Thymus (tissue), 11 donors: ENCODE measurements around the gene LHPP. TPM values are rescaled to one million over a fixed set of nuclear protein-coding genes. Genes with fewer than 3 reads are reported as not detected.
"Not testable (repeated sequence)": the region's sequence is repeated elsewhere in the genome, so short reads cannot be mapped to it uniquely, and the experiment has no call there.

Experiments
- DNase-seq, 9 donors: peaks; one replicate each; pipeline ENCODE4 v3.0.0-alpha.2; 2013; ENCODE audit warnings: low spot score in 9 of 9, low read depth in 6 of 9, missing footprints in 1 of 9
- H3K27ac ChIP-seq, 2 donors: one replicate each; pipeline ENCODE4 v1.5.1; 2013; ENCODE audit warnings: control low read depth in 1 of 2, low read depth in 1 of 2, low read length in 1 of 2, mild to moderate bottlenecking in 1 of 2, moderate library complexity in 1 of 2
- H3K27me3 ChIP-seq, 2 donors: one replicate each; pipeline ENCODE4 v1.5.1; 2013; ENCODE audit warnings: low read length in 1 of 2; ENCODE audit not compliant: control insufficient read depth in 2 of 2, insufficient read depth in 1 of 2
- H3K36me3 ChIP-seq, 2 donors: one replicate each; pipeline ENCODE4 v1.5.1; 2013; ENCODE audit warnings: low read length in 1 of 2, mild to moderate bottlenecking in 1 of 2, moderate library complexity in 1 of 2; ENCODE audit not compliant: control insufficient read depth in 2 of 2, insufficient read depth in 2 of 2
- H3K4me1 ChIP-seq, 2 donors: one replicate each; pipeline ENCODE4 v1.5.1; 2013; ENCODE audit warnings: low read length in 2 of 2; ENCODE audit not compliant: control insufficient read depth in 2 of 2, insufficient read depth in 2 of 2
- H3K4me3 ChIP-seq, 2 donors: one replicate each; pipeline ENCODE4 v1.5.1; 2013; ENCODE audit warnings: low read length in 2 of 2, control low read depth in 1 of 2, mild to moderate bottlenecking in 1 of 2
- H3K9me3 ChIP-seq, 2 donors: one replicate each; pipeline ENCODE4 v1.5.1; 2013; ENCODE audit warnings: low read length in 1 of 2, mild to moderate bottlenecking in 1 of 2; ENCODE audit not compliant: control insufficient read depth in 2 of 2, insufficient read depth in 1 of 2
- WGBS: extraction: QIAGEN DNeasy Blood & Tissue Kit; methylation state at CpG from one replicate; pipeline ENCODE4 v1.1.7; 2013; 5-methylcytosine and 5-hydroxymethylcytosine counted together
- polyA plus RNA-seq: library from polyadenylated mRNA; stranded (reverse); fragments of 200-250 nt; gene quantifications from one replicate; pipeline ENCODE4 v1.2.3, GENCODE V29; 2013
- total RNA-seq: library from RNA; stranded (reverse); fragments of 120-200 nt; gene quantifications from one replicate; pipeline ENCODE4 v1.2.4, GENCODE V29; 2013
- donor health status: healthy.

The LHPP gene
- total and polyA plus RNA-seq, 2 donors, result 6.3 to 13.5 TPM

- H3K27ac ChIP-seq, result peak overlapping the region in 1 of 2 donors; percentile 11
- 63% methylated on average over 15 of the region's 15 CpGs for WGBS
- H3K4me1 ChIP-seq, result peaks cover 36 to 61% of the 10 kb centered on the region in 2 donors
- DNase-seq, result peak in 1 of 9 donors; percentile 41
- H3K9me3 ChIP-seq, result no peaks in the 10 kb centered on the region
- no peak overlapping the region for H3K4me3 ChIP-seq
- no peaks in the 10 kb centered on the region for H3K27me3 ChIP-seq
- no peaks in the 10 kb centered on the region for H3K36me3 ChIP-seq
Measured at GRCh38 chr10:124546957-124547646, 85.5 kb downstream of the LHPP start.

- no peaks in the 10 kb centered on the region for H3K9me3 ChIP-seq
- H3K36me3 ChIP-seq, result no peaks in the 10 kb centered on the region
- no peak overlapping the region for H3K4me3 ChIP-seq
- no peaks in the 10 kb centered on the region for H3K27me3 ChIP-seq
- H3K27ac ChIP-seq, result no peak overlapping the region
- peaks cover 36 to 60% of the 10 kb centered on the region in 2 donors for H3K4me1 ChIP-seq
- no peak for DNase-seq
- 90% methylated on average over 13 of the region's 13 CpGs for WGBS
Measured at GRCh38 chr10:124547647-124548168, 86.1 kb downstream of the LHPP start.

GRCh38 chr10:124549171-124549570 lies 87.5 kb downstream of the LHPP start:
- 97% methylated on average over 3 of the region's 3 CpGs for WGBS
- not testable (repeated sequence) for H3K9me3 ChIP-seq, H3K36me3 ChIP-seq, H3K27ac ChIP-seq, DNase-seq, H3K27me3 ChIP-seq, H3K4me3 ChIP-seq
- peaks cover 33 to 58% of the 10 kb centered on the region in 2 donors for H3K4me1 ChIP-seq

- Histone ChIP-seq H3K4me3 (no peak overlapping the region), H3K36me3 (no peaks in the 10 kb centered on the region), H3K9me3 (no peaks in the 10 kb centered on the region), H3K4me1 (peaks cover 21 to 46% of the 10 kb centered on the region in 2 donors), H3K27me3 (no peaks in the 10 kb centered on the region), H3K27ac (no peak overlapping the region)
- WGBS, result 92% methylated on average over 26 of the region's 26 CpGs
- DNase-seq, result no peak
Measured at GRCh38 chr10:124550293-124551034, 88.8 kb downstream of the LHPP start.

GRCh38 chr10:124551097-124551496 lies 89.5 kb downstream of the LHPP start:
- no peak overlapping the region for H3K4me3 ChIP-seq
- no peaks in the 10 kb centered on the region for H3K9me3 ChIP-seq
- H3K4me1 ChIP-seq, result peaks cover 14 to 40% of the 10 kb centered on the region in 2 donors
- no peaks in the 10 kb centered on the region for H3K36me3 ChIP-seq
- DNase-seq, result no peak
- H3K27me3 ChIP-seq, result no peaks in the 10 kb centered on the region
- 98% methylated on average over 9 of the region's 9 CpGs for WGBS
- no peak overlapping the region for H3K27ac ChIP-seq

GRCh38 chr10:124551755-124552154 lies 90.1 kb downstream of the LHPP start:
- 97% methylated on average over 11 of the region's 11 CpGs for WGBS
- Histone ChIP-seq H3K9me3 (no peaks in the 10 kb centered on the region), H3K36me3 (no peaks in the 10 kb centered on the region), H3K27ac (no peak overlapping the region), H3K4me1 (peaks cover 13 to 36% of the 10 kb centered on the region in 2 donors), H3K4me3 (no peak overlapping the region), H3K27me3 (no peaks in the 10 kb centered on the region)
- no peak for DNase-seq

GRCh38 chr10:124552691-124553276 lies 91.2 kb downstream of the LHPP start:
- 94% methylated on average over 14 of the region's 14 CpGs for WGBS
- no peaks in the 10 kb centered on the region for H3K27me3 ChIP-seq
- H3K4me1 ChIP-seq, result peaks cover 6 to 26% of the 10 kb centered on the region in 2 donors
- H3K36me3 ChIP-seq, result no peaks in the 10 kb centered on the region
- no peak overlapping the region for H3K4me3 ChIP-seq
- no peaks in the 10 kb centered on the region for H3K9me3 ChIP-seq
- no peak overlapping the region for H3K27ac ChIP-seq
- DNase-seq, result no peak

- WGBS, result 93% methylated on average over 10 of the region's 10 CpGs
- no peak overlapping the region for H3K4me3 ChIP-seq
- peaks cover 0 to 4% of the 10 kb centered on the region in 2 donors for H3K9me3 ChIP-seq
- H3K27me3 ChIP-seq, result no peaks in the 10 kb centered on the region
- H3K27ac ChIP-seq, result no peak overlapping the region
- H3K4me1 ChIP-seq, result peaks cover 0 to 16% of the 10 kb centered on the region in 2 donors
- no peaks in the 10 kb centered on the region for H3K36me3 ChIP-seq
- DNase-seq, result no peak
Measured at GRCh38 chr10:124554085-124554858, 92.6 kb downstream of the LHPP start.
